ENCODE results near the gene UBE4B. TPM values are rescaled to one million over a fixed set of nuclear protein-coding genes. Genes with fewer than 3 reads are reported as not detected.
A peak's percentile ranks its signal among the peaks of the same experiment; 100 is the strongest.

Gene UBE4B
- total and polyA plus RNA-seq, 7 donors = 28.8 to 90.9 (median 48.5) TPM

DNA sequence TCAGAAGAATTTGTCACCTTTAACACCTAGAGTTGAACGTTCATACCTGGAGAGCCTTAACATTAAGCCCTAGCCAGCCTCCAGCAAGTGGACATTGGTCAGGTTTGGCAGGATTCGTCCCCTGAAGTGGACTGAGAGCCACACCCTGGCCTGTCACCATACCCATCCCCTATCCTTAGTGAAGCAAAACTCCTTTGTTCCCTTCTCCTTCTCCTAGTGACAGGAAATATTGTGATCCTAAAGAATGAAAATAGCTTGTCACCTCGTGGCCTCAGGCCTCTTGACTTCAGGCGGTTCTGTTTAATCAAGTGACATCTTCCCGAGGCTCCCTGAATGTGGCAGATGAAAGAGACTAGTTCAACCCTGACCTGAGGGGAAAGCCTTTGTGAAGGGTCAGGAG, 52.3 kb downstream of the UBE4B start:
- no peaks in the 10 kb centered on the region for H3K27me3 ChIP-seq (ENCODE audit: insufficient read depth in 3 of 3, low read length in 2 of 3)
- peaks cover 0 to 7% of the 10 kb centered on the region in 2 donors for H3K36me3 ChIP-seq (ENCODE audit: insufficient read depth in 1 of 2, low read depth in 1 of 2)
- H3K4me1 ChIP-seq = peaks cover 5% of the 10 kb centered on the region
- intact Hi-C loops (cut with DNase I) = no loop called here
- TF ChIP-seq CTCF (IDR thresholded peaks at IDR 0.05) = no peak
- 68 to 81% (median 71%) methylated on average over 5 of the region's 5 CpGs for WGBS, 3 donors
- DNase-seq (no peak), ATAC-seq (peak in 1 of 4 donors; percentile 32)
- H3K4me3 ChIP-seq = no peak overlapping the region
- H3K9me3 ChIP-seq = no peaks in the 10 kb centered on the region
- H3K27ac ChIP-seq = no peak overlapping the region

- Histone ChIP-seq H3K27ac (no peak overlapping the region), H3K4me3 (no peak overlapping the region), H3K36me3 (ENCODE audit: insufficient read depth in 1 of 2, low read depth in 1 of 2) (peaks cover 0 to 3% of the 10 kb centered on the region in 2 donors), H3K4me1 (peaks cover 5% of the 10 kb centered on the region), H3K9me3 (no peaks in the 10 kb centered on the region), H3K27me3 (ENCODE audit: insufficient read depth in 3 of 3, low read length in 2 of 3) (no peaks in the 10 kb centered on the region)
- no peak for ATAC-seq
- DNase-seq = no peak
- TF ChIP-seq CTCF (IDR thresholded peaks at IDR 0.05) = no peak
- intact Hi-C loops (cut with DNase I) = no loop called here
Measured at GRCh38 chr1:10087210-10087609, 54.5 kb downstream of the UBE4B start.

DNA sequence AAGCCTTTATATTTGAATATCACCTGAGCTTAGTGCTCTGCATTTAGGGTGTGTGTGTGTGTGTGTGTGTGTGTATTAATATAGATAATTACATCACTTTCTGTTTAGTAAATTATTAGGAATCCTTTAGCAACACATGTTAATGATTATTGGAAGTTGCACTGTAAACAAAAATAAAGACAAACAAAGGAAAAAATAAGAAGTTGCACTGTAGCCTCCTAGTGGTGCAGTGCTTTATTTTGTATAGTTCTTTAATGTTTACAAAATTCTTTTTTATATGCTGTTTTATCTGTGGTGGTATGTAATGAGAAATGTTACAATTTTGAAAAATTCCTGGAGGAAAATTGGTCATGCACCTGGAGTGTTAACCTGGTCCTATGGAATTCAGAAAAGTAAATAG, 69.2 kb downstream of the UBE4B start:
- intact Hi-C loops (cut with DNase I) = no loop called here
- ATAC-seq (no peak), DNase-seq (no peak)
- Histone ChIP-seq H3K4me3 (no peak overlapping the region), H3K27ac (no peak overlapping the region), H3K4me1 (peaks cover 7% of the 10 kb centered on the region), H3K36me3 (ENCODE audit: insufficient read depth in 1 of 2, low read depth in 1 of 2) (peaks cover 9 to 95% of the 10 kb centered on the region in 2 donors), H3K9me3 (no peaks in the 10 kb centered on the region), H3K27me3 (ENCODE audit: insufficient read depth in 3 of 3, low read length in 2 of 3) (no peaks in the 10 kb centered on the region)
- no peak for TF ChIP-seq CTCF (IDR thresholded peaks at IDR 0.05)

GRCh38 chr1:10103193-10103592, 70.4 kb downstream of the UBE4B start:
- ATAC-seq (no peak), DNase-seq (no peak)
- H3K9me3 ChIP-seq = no peaks in the 10 kb centered on the region
- no peak overlapping the region for H3K4me3 ChIP-seq
- no peaks in the 10 kb centered on the region for H3K27me3 ChIP-seq (ENCODE audit: insufficient read depth in 3 of 3, low read length in 2 of 3)
- H3K27ac ChIP-seq = no peak overlapping the region
- peaks cover 14% of the 10 kb centered on the region for H3K4me1 ChIP-seq
- no peak for TF ChIP-seq CTCF (IDR thresholded peaks at IDR 0.05)
- intact Hi-C loops (cut with DNase I) = no loop called here
- peaks cover 9 to 91% of the 10 kb centered on the region in 2 donors for H3K36me3 ChIP-seq (ENCODE audit: insufficient read depth in 1 of 2, low read depth in 1 of 2)
- WGBS, 3 donors = 94 to 97% (median 97%) methylated on average over 5 of the region's 5 CpGs

DNA sequence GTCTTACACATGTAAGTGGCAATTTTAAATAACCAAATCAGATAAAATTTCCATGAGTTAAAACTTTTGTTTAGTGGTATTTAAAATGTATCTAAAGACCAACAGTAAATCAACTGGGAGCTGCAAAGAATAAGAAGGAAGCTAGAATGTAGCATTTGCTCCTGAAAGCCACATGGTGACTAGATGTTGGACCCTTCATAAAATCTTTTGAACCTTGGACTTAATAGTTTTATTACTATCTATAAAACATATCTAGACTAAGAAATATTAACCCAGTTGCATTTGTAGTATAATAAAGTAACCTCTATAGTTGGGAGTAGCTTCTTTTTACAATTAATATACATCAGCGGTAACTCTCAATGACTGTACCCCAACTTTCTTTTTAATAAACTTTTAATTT, 72.1 kb downstream of the UBE4B start:
- intact Hi-C loops (cut with DNase I) = no loop called here
- Histone ChIP-seq H3K4me1 (peaks cover 21% of the 10 kb centered on the region), H3K4me3 (no peak overlapping the region), H3K27ac (no peak overlapping the region), H3K27me3 (ENCODE audit: insufficient read depth in 3 of 3, low read length in 2 of 3) (no peaks in the 10 kb centered on the region), H3K9me3 (no peaks in the 10 kb centered on the region), H3K36me3 (ENCODE audit: insufficient read depth in 1 of 2, low read depth in 1 of 2) (peaks cover 9 to 78% of the 10 kb centered on the region in 2 donors)
- DNase-seq (no peak), ATAC-seq (no peak)
- TF ChIP-seq CTCF (IDR thresholded peaks at IDR 0.05) = no peak
- 97 to 100% (median 100%) methylated on average over 1 of the region's 1 CpG for WGBS, 3 donors
